Activated gamma-delta T cell (primary cell): Measurements from ENCODE around the gene SERINC3.
"Not testable (repeated sequence)": the region's sequence is repeated elsewhere in the genome, so short reads cannot be mapped to it uniquely, and the experiment has no call there.

Source experiments
- DNase-seq: peaks from one replicate; lab custom pipeline; 2025; lab: John Stamatoyannopoulos, UW

Gene SERINC3

DNA sequence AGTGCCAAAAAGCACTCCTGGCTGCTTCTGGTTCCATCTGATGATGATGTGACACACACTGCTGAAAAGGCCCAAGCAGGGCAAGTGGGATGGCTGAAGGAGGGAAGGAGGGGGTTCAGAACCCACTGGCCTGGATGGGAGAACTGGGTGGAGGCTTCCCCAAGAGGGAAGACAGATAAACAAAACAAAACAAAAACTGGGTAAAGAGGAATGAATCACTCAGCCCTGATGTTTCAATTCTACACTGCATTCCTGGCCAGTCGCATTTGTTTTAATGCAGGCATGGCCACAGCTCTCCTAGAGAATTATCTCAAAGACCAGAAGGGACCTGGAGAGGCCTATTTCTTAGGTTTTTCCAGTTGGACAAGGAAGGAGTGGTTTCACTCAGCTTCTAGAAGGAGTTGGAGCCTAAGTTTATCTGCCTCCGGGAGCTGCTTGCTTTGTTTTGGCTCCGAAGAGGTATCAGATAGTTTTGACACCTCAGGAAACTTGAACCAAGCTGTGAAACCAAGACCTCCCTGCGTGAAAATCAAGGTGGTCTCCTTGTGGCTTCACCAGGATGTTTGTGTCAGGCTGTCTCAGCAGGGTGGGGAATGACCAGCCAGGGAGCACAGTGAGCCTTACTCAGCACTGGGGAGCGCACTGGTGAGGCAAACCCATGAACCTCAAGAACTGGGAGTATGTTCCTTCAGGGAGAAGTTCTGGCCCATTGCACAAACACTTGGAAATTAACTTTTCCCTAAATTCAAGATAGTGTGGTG lies 30.1 kb downstream of the SERINC3 start:
- DNase-seq = no peak

DNA sequence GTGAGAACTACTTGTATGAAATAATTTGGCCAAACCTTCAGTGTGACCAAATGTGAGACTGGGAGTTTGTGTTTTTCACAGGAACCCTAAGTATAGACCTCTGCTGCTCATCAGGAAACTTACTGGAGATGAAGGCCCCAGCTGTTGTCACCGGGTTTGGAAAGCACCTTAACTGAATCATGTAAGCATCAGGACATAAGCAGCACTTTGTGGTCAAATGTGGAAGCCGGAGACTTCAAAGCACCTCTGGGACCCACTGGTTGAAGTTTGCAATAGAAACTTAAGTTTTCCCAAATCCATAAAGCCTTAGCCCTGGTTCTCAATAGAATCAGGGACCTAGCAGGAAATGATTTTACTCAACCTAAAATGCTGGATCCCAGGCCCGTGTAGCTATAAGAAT lies 31.9 kb downstream of the SERINC3 start:
- DNase-seq = no peak

DNA sequence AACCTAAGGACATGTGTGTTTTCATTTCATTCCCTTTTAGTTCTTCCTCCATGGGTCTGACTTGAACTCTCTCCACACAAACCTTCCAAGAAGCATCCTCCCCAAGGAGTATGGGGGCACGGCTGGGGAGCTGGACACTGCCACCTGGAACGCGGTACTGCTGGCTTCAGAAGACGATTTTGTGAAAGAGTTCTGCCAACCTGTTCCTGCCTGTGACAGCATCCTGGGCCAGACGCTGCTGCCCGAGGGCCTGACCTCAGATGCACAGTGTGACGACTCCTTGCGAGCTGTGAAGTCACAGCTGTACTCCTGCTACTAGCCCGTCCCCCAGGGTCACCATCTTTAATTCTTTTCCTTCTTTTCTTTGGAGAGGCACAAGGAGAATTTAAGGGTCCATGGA lies 32.6 kb downstream of the SERINC3 start:
- DNase-seq = no peak

- no peak for DNase-seq
These were observed 33.3 kb downstream of the SERINC3 start for GRCh38 chr20:44488551-44488950.

DNA sequence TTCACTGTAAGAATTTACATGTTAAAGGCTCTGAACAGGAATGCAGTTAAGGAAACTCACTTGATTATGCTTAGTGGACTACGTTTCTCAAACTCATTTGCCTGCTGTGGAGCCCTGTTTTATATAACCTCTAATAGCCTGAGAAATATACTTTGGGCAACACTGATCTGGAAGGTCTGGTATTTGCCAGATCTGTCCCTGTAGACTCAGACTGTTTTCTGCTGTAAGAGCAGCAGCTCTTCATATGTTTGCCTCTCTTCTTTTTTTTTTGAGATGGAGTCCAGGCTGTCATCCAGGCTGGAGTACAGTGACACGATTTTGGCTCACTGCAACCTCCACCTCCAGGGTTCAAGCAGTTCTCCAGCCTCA lies 36.1 kb downstream of the SERINC3 start:
- no peak for DNase-seq

GRCh38 chr20:44485078-44485829 lies 36.6 kb downstream of the SERINC3 start:
- DNase-seq = no peak

DNA sequence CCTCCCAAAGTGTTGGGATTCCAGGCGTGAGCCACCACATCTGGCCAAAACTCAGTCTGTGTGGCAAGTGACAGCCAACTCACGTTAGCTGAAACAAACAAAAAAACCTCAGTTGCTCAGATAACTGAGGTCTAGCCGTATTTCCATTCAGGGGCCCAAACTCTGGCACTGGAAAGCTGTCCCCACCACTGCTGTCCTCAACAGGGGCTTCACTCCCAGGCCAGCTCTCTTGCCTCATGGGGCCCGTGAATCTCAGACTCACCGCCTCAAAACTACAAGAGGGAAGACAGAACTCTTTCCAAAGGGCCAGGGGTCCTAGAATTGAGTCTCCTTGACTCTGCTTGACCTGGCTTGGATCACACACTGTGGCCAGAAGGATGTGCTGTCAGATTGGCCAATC lies 38.8 kb downstream of the SERINC3 start:
- no peak for DNase-seq

DNA sequence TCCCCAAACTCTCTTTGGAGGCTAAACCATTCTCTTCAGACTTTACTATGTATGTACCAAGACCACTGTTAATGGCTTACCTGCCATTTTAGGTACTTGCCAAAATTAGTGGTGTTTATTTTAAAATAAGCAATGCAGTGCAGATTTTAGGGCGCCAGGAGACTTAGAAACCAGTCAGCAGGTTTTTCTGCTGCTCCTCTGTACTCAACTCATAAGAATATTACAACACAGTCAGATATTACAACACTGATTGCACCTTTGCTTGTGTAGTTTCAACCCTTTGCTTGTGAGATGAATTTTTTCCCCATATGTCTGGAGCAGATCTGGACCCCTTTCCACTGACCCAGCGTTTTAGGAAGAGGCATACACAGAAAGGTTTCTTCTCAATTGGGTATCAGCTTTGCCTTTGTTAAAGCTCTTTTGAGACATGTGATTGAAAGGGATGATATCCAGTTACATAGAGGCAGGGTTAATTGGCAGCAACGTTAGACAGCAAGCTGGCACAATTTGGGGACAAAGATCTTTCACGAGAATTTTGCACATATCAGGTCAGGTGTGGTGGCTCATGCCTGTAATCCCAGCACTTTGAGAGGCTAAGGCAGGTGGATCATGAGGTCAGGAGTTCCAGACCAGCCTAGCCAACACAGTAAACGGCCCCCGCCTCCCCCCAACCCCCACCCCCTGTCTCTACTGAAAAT lies 40.0 kb downstream of the SERINC3 start:
- no peak for DNase-seq

- no peak for DNase-seq
These were observed 41.8 kb downstream of the SERINC3 start for GRCh38 chr20:44480097-44480496.

- DNase-seq = no peak
These were observed 42.2 kb downstream of the SERINC3 start for GRCh38 chr20:44479643-44480042.

- no peak for DNase-seq
These were observed 43.7 kb downstream of the SERINC3 start for GRCh38 chr20:44478206-44478605.

- no peak for DNase-seq
These were observed 44.7 kb downstream of the SERINC3 start for GRCh38 chr20:44477151-44477550.

DNA sequence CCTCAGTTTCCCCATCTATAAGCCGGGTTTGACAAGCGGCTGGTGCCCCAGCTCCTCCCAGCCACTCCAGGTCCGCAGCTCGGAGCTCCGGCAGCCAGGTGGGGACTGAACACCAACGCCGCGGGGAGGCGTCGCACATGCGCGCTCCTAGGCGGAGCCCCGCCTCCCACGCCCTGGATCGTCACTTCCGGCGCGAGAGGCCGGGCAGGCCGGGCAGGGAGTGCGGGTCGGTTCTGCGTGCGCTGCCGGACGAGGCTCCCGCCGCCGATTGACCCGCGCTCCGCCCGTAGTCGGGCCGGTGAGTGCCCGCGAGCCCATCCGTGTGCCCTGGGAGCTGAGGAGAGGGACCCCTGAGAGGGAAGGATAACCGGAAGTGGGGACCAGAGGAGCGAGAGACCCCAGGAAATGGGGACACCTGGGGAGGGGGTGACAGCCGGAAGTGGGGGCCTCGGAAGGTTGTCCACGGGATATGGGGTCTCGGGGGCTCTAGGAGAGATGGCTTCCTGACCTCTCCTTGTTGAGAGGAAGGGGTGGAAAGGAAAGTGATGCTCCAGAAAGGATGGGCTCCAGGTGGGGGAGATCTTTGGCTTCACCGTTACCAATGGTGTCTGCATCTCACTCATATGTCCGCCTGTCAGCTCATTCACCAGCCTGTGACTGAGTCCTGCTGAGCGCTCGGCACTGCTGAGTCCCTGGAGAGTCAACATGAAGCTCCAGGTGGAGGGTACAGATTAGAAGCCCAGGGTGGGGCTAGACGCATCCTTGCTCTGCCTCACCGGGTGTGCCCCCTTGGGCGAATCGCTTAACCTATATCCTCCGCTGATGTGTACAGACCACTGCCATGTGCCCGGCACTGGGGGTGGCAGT lies 45.9 kb downstream of the SERINC3 start, which contains the start of gene TTPAL:
TSS of gene TTPAL (plus strand) at position 181 of the 867 bp plus-strand sequence. CDS start 4,126 bp downstream, outside the sequence.
- peak; percentile 78 for DNase-seq

- no peak for DNase-seq
These were observed 46.5 kb downstream of the SERINC3 start for GRCh38 chr20:44475372-44475693.

GRCh38 chr20:44472283-44472682 lies 49.6 kb downstream of the SERINC3 start:
- not testable (repeated sequence) for DNase-seq

DNA sequence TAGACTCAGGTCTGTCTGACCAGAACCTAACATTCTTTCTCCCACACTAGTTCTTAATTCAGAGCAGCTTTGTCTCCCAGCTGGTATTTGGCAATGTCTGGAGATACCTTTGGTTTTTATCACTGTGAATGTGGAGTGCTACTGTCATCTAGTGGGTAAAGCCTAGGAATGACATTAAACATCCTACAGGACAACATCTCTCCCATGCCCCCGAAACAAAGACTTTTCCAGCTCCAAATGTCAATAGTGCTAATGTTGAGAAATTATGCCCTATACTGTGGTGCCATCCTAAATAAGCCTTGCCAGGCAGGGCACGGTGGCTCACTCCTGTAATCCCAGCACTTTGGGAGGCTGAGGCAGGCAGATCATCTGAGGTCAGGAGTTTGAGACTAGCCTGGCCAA lies 50.4 kb downstream of the SERINC3 start:
- DNase-seq = no peak

GRCh38 chr20:44470327-44470726 lies 51.5 kb downstream of the SERINC3 start:
- DNase-seq = no peak

DNA sequence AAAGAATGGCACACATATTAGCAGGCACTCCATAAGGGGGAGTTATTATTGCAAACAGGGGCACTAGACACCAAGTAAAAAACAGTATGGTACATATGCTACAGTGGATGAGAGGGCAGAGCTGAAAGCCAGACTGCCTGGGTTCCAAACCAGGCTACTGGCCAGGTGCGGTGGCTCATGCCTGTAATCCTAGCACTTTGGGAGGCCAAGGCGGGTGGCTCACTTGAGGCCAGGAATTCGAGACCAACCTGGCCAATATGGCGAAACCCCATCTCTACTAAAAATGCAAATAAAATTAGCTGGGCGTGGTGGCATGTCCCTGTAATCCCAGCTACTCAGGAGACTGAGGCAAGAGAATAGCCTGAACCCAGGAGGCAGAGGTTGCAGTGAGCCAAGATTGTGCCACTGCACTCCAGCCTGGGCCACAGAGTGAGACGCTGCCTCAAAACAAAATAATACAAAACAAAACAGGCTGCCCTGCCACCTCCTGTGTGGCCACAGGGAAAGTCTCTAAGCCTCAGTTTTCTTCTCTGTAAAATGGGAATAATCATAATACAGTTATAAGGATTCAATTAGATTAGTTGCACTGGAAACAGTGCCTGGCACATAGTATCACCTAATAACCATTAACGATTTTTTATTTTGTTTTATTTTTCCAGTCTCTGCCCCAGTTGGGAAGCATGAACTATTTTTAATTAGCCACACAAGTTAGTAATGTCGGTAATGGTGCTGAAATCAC lies 53.7 kb downstream of the SERINC3 start:
- no peak for DNase-seq

GRCh38 chr20:44467289-44467883 lies 54.5 kb downstream of the SERINC3 start:
- no peak for DNase-seq

DNA sequence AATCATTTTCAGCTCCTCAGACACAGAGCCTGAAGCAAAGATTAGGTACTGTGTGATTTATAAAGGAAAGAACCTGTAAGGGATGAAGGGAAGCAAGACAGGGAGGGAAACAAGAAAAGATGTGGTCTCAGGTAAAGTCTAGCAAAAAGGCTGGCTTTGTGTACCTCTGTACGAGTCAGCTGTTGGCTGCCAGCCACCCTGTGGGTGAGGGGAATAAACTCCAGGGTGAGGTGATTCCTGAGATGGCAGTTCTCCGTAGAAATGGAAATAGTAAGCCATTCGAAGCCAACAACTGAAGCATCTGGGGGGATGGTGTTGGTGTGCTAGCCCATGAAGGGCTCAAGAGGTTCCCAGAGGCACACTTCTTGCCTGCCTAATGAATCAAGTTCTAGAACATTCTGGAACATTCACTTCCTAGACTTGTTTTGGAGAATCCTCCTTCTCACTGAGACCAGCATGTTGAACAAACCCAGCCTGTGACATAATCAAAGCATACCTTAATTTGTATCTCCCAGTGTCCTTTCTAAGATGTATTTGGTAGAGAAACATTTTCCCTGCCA lies 56.8 kb downstream of the SERINC3 start:
- DNase-seq = no peak
